Liver (tissue), 9 donors: ENCODE results near the gene ATP13A1. TPM values are rescaled to one million over a fixed set of nuclear protein-coding genes. Genes with fewer than 3 reads are reported as not detected.
"Not testable (repeated sequence)": the region's sequence is repeated elsewhere in the genome, so short reads cannot be mapped to it uniquely, and the experiment has no call there.

Source experiments
- DNase-seq: peaks from one replicate; pipeline ENCODE4 v3.0.0-alpha.2; 2017; ENCODE audit warnings: low spot score
- H3K27ac ChIP-seq, 2 donors: one replicate each; pipeline ENCODE4 v1.7.0; 2013; ENCODE audit warnings: inconsistent platforms in 2 of 2, low read length in 2 of 2, control low read depth in 1 of 2, low read depth in 1 of 2, mild to moderate bottlenecking in 1 of 2
- H3K27me3 ChIP-seq, 4 donors: one replicate each; pipeline versions ENCODE4 v1.6.1 to v1.7.0; 2013; ENCODE audit warnings: low read length in 3 of 4, inconsistent platforms in 1 of 4, mild to moderate bottlenecking in 1 of 4, moderate library complexity in 1 of 4; ENCODE audit not compliant: control insufficient read depth in 4 of 4, insufficient read depth in 4 of 4
- H3K36me3 ChIP-seq, 4 donors: one replicate each; pipeline versions ENCODE4 v1.6.1 to v1.7.0; 2013; ENCODE audit warnings: low read length in 3 of 4, mild to moderate bottlenecking in 3 of 4, low read depth in 1 of 4, moderate library complexity in 1 of 4; ENCODE audit not compliant: control insufficient read depth in 4 of 4, insufficient read depth in 3 of 4
- H3K4me1 ChIP-seq, 4 donors: one replicate each; pipeline versions ENCODE4 v1.6.1 to v1.7.0; 2013; ENCODE audit warnings: low read length in 3 of 4, mild to moderate bottlenecking in 3 of 4, moderate library complexity in 1 of 4; ENCODE audit not compliant: control insufficient read depth in 4 of 4, insufficient read depth in 4 of 4
- H3K4me3 ChIP-seq, 3 donors: one replicate each; pipeline versions ENCODE4 v1.6.1 to v1.7.0; 2013; ENCODE audit warnings: low read length in 3 of 3, control low read depth in 1 of 3, low read depth in 1 of 3, mild to moderate bottlenecking in 1 of 3
- H3K9ac ChIP-seq, 2 donors: one replicate each; pipeline ENCODE4 v1.7.0; 2013; ENCODE audit warnings: low read length in 2 of 2, mild to moderate bottlenecking in 2 of 2, moderate library complexity in 2 of 2, control low read depth in 1 of 2, low read depth in 1 of 2
- H3K9me3 ChIP-seq, 4 donors: one replicate each; pipeline versions ENCODE4 v1.6.1 to v1.7.0; 2013; ENCODE audit warnings: low read length in 3 of 4; ENCODE audit not compliant: control insufficient read depth in 4 of 4
- ATF3 ChIP-seq: IDR thresholded peaks from 2 replicates; pipeline ENCODE4 v1.6.1; 2016; ENCODE audit warnings: antibody characterized with exemption
- EGR1 ChIP-seq, 2 donors: IDR thresholded peaks; 2 replicates each; pipeline ENCODE4 v1.6.1; 2016 to 2018; ENCODE audit warnings: antibody characterized with exemption in 2 of 2, low read depth in 2 of 2
- FOXA1 ChIP-seq: IDR thresholded peaks from 2 replicates; pipeline ENCODE4 v1.6.1; 2016; ENCODE audit warnings: antibody characterized with exemption
- FOXA2 ChIP-seq: IDR thresholded peaks from 2 replicates; pipeline ENCODE4 v1.6.1; 2016; ENCODE audit warnings: antibody characterized with exemption
- GABPA ChIP-seq, 2 donors: IDR thresholded peaks in 1 of 2; conservative IDR thresholded peaks in 1 of 2; 2 replicates each; pipeline ENCODE4 v1.6.1; 2016; ENCODE audit warnings: antibody characterized with exemption in 2 of 2, mild to moderate bottlenecking in 1 of 2, moderate library complexity in 1 of 2
- HNF4A ChIP-seq, 2 donors: conservative IDR thresholded peaks; 2 replicates each; pipeline ENCODE4 v1.6.1; 2016; ENCODE audit warnings: antibody characterized with exemption in 2 of 2, mild to moderate bottlenecking in 2 of 2
- HNF4G ChIP-seq: IDR thresholded peaks from 2 replicates; pipeline ENCODE4 v1.6.1; 2016; ENCODE audit warnings: antibody characterized with exemption
- JUND ChIP-seq, 2 donors: IDR thresholded peaks; 2 replicates each; pipeline ENCODE4 v1.6.1; 2016; ENCODE audit warnings: antibody characterized with exemption in 2 of 2
- NR2F2 ChIP-seq: IDR thresholded peaks from 2 replicates; pipeline ENCODE4 v1.6.1; 2016; ENCODE audit warnings: antibody characterized with exemption
- RAD21 ChIP-seq, 2 donors: IDR thresholded peaks; 2 replicates each; pipeline ENCODE4 v1.6.1; 2016; ENCODE audit warnings: antibody characterized with exemption in 2 of 2, mild to moderate bottlenecking in 2 of 2
- RXRA ChIP-seq, 2 donors: IDR thresholded peaks; 2 replicates each; pipeline ENCODE4 v1.6.1; 2017 to 2018; ENCODE audit warnings: antibody characterized with exemption in 2 of 2, mild to moderate bottlenecking in 1 of 2
- SP1 ChIP-seq: IDR thresholded peaks from 2 replicates; pipeline ENCODE4 v1.6.1; 2018; ENCODE audit warnings: antibody characterized with exemption, mild to moderate bottlenecking
- TAF1 ChIP-seq: conservative IDR thresholded peaks from 2 replicates; pipeline ENCODE4 v1.6.1; 2016; ENCODE audit warnings: antibody characterized with exemption, mild to moderate bottlenecking
- YY1 ChIP-seq: IDR thresholded peaks from 2 replicates; pipeline ENCODE4 v1.6.1; 2016; ENCODE audit warnings: antibody characterized with exemption, mild to moderate bottlenecking
- ZBTB33 ChIP-seq: IDR thresholded peaks from 2 replicates; pipeline ENCODE4 v1.6.1; 2016; ENCODE audit warnings: antibody characterized with exemption
- WGBS: extraction: QIAGEN DNeasy Blood & Tissue Kit; methylation state at CpG from one replicate; pipeline ENCODE4 v1.1.7; 2013; 5-methylcytosine and 5-hydroxymethylcytosine counted together
- polyA plus RNA-seq, 2 donors: library from polyadenylated mRNA; stranded (reverse) in 1 of 2; unstranded in 1 of 2; fragments of 200-250 nt in 1 of 2; fragments of >200 nt in 1 of 2; fragmentation: Nextera tagmentation in 1 of 2; extraction: Ambion mirVana in 1 of 2; gene quantifications; one replicate each; pipeline versions ENCODE4 v1.2.1 to v1.2.3, GENCODE V29; 2013 to 2015
- total RNA-seq, 2 donors: library from RNA; depleted of rRNA; stranded (reverse); fragments of >200 nt; gene quantifications; one replicate each; pipeline ENCODE4 v1.2.3, GENCODE V29; 2014
- TF ChIP-seq, protein P1 (sequence below): IDR thresholded peaks from 2 replicates; pipeline ENCODE4 v1.6.1; 2016; ENCODE audit warnings: antibody characterized with exemption
- TF ChIP-seq, protein P2 (sequence below): IDR thresholded peaks from 2 replicates; pipeline ENCODE4 v1.6.1; 2016; ENCODE audit warnings: antibody characterized with exemption, mild to moderate bottlenecking
- TF ChIP-seq, protein P3 (sequence below): fragments of 150-350 bp; IDR thresholded peaks from 2 replicates; pipeline ENCODE4 v1.5.1; 2017; ENCODE audit warnings: improper control_type of control experiment, low read depth, low read length; ENCODE audit not compliant: missing input control
- donor health status: healthy.
- donor health status: healthy.
- donor health status: healthy.
- donor health status: healthy.
- donor health status: healthy.

The ATP13A1 gene
- total and polyA plus RNA-seq, 4 donors = 15.1 to 36.5 (median 20.5) TPM

- Histone ChIP-seq H3K27ac (peak within 1 kb of the TSS; percentile 12 to 73), H3K9me3 (peaks cover 0 to 3% (median 0%) of the 10 kb centered on the region in 4 donors), H3K9ac (peak within 1 kb of the TSS; percentile 57 to 68), H3K36me3 (no peaks in the 10 kb centered on the region), H3K4me3 (peak within 1 kb of the TSS; percentile 36 to 98 (median 83)), H3K4me1 (peaks cover 4 to 11% (median 5%) of the 10 kb centered on the region in 4 donors), H3K27me3 (no peaks in the 10 kb centered on the region)
- TF ChIP-seq SP1 = peak; percentile 83
- no peak for TF ChIP-seq HNF4G
- TF ChIP-seq, protein P1, sequence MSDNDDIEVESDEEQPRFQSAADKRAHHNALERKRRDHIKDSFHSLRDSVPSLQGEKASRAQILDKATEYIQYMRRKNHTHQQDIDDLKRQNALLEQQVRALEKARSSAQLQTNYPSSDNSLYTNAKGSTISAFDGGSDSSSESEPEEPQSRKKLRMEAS = peak; percentile 76
- TF ChIP-seq, protein P2, sequence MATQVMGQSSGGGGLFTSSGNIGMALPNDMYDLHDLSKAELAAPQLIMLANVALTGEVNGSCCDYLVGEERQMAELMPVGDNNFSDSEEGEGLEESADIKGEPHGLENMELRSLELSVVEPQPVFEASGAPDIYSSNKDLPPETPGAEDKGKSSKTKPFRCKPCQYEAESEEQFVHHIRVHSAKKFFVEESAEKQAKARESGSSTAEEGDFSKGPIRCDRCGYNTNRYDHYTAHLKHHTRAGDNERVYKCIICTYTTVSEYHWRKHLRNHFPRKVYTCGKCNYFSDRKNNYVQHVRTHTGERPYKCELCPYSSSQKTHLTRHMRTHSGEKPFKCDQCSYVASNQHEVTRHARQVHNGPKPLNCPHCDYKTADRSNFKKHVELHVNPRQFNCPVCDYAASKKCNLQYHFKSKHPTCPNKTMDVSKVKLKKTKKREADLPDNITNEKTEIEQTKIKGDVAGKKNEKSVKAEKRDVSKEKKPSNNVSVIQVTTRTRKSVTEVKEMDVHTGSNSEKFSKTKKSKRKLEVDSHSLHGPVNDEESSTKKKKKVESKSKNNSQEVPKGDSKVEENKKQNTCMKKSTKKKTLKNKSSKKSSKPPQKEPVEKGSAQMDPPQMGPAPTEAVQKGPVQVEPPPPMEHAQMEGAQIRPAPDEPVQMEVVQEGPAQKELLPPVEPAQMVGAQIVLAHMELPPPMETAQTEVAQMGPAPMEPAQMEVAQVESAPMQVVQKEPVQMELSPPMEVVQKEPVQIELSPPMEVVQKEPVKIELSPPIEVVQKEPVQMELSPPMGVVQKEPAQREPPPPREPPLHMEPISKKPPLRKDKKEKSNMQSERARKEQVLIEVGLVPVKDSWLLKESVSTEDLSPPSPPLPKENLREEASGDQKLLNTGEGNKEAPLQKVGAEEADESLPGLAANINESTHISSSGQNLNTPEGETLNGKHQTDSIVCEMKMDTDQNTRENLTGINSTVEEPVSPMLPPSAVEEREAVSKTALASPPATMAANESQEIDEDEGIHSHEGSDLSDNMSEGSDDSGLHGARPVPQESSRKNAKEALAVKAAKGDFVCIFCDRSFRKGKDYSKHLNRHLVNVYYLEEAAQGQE = peak; percentile 49
- TF ChIP-seq EGR1 (IDR thresholded peaks at IDR 0.05; ENCODE audit: low read depth in 2 of 2) = peak; percentile 63 to 82
- TF ChIP-seq JUND (IDR thresholded peaks at IDR 0.05) = no peak
- TF ChIP-seq FOXA1 = no peak
- peak; percentile 12 to 70 for TF ChIP-seq HNF4A (conservative IDR thresholded peaks at IDR 0.05)
- no peak for TF ChIP-seq ATF3
- no peak for TF ChIP-seq ZBTB33
- TF ChIP-seq RAD21 (IDR thresholded peaks at IDR 0.05) = peak in 1 of 2 donors; percentile 24
- TF ChIP-seq, protein P3, sequence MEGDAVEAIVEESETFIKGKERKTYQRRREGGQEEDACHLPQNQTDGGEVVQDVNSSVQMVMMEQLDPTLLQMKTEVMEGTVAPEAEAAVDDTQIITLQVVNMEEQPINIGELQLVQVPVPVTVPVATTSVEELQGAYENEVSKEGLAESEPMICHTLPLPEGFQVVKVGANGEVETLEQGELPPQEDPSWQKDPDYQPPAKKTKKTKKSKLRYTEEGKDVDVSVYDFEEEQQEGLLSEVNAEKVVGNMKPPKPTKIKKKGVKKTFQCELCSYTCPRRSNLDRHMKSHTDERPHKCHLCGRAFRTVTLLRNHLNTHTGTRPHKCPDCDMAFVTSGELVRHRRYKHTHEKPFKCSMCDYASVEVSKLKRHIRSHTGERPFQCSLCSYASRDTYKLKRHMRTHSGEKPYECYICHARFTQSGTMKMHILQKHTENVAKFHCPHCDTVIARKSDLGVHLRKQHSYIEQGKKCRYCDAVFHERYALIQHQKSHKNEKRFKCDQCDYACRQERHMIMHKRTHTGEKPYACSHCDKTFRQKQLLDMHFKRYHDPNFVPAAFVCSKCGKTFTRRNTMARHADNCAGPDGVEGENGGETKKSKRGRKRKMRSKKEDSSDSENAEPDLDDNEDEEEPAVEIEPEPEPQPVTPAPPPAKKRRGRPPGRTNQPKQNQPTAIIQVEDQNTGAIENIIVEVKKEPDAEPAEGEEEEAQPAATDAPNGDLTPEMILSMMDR = no peak
- TF ChIP-seq FOXA2 = no peak
- peak; percentile 69 for TF ChIP-seq YY1
- TF ChIP-seq NR2F2 = peak; percentile 14
- TF ChIP-seq GABPA (IDR thresholded peaks at IDR 0.05 in 1 of 2, conservative IDR thresholded peaks at IDR 0.05 in 1 of 2) = peak; percentile 62 to 87
- peak; percentile 24 for TF ChIP-seq TAF1
- peak; percentile 14 for TF ChIP-seq RXRA (IDR thresholded peaks at IDR 0.05)
- 6% methylated on average over 36 of the region's 36 CpGs for whole genome bisulfite sequencing
- DNase-seq = peak; percentile 94
Measured at GRCh38 chr19:19668230-19669012, 4.9 kb upstream of the ATP13A1 start, which contains the start of gene ZNF101. Gene ZNF101, plus strand, starts transcription at chr19:19668839. Its CDS starts 125 bp downstream, at chr19:19668964.

DNA sequence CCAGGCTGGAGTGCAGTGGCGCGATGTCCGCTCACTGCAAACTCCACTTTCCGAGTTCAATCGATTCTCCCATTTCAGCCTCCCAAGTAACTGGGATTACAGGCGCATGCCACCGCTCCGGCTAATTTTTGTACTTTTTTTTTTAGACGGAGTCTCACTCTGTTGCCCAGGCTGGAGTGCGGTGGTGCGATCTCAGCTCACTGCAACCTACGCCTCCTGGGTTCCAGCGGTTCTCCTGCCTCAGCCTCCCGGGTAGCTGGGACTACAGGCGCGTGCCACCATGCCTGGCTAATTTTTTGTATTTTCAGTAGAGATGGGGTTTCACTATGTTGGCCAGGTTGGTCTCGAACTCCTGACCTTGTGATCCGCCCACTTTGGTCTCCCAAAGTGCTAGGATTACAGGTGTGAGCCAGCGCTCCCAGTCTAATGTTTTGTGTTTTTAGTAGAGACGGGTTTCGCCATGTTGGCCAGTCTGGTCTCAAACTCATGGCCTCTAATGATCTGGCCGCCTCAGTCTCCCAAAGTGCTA, 2.0 kb upstream of the ATP13A1 start:
- 93% methylated on average over 22 of the region's 22 CpGs for WGBS
- DNase-seq = not testable (repeated sequence)

More for the DNA sequence above, 2.0 kb upstream of the ATP13A1 start:
- H3K9me3 ChIP-seq, H3K4me3 ChIP-seq, H3K27ac ChIP-seq, H3K36me3 ChIP-seq, H3K27me3 ChIP-seq, H3K9ac ChIP-seq: not testable (repeated sequence)
- H3K4me1 ChIP-seq = peaks cover 8 to 30% (median 23%) of the 10 kb centered on the region in 4 donors
